MCF 10A (cell line): ENCODE results near the gene MAT1A. TPM values are rescaled to one million over a fixed set of nuclear protein-coding genes. Genes with fewer than 3 reads are reported as not detected.

Source experiments
- BruUV-seq: library from RNA; stranded (reverse); fragments of 400-500 nt; replicated peaks from 2 replicates; lab custom pipeline; 2021; lab: Mats Ljungman, UMichigan
- CTCF ChIA-PET: fragments of 300-600 bp; sonication (Branson Sonifier 250); formaldehyde crosslinking; extraction: SDS; loops from one replicate; lab custom pipeline; 2021; ENCODE audit warnings: antibody characterized with exemption, inconsistent platforms; lab: Yijun Ruan, JAX
- POLR2A ChIA-PET: fragments of 300-600, 350-650 bp; sonication (Branson Sonifier 250); formaldehyde crosslinking; extraction: SDS; loops from one replicate; lab custom pipeline; 2020; ENCODE audit warnings: antibody characterized with exemption, inconsistent platforms; lab: Yijun Ruan, JAX
- DNase-seq: peaks from one replicate; pipeline ENCODE4 v3.0.0-alpha.2; 2018; ENCODE audit not compliant: unreplicated experiment
- H3K27ac Mint-ChIP-seq: one replicate; pipeline ENCODE4 v1.8.0; 2022; ENCODE audit warnings: mild to moderate bottlenecking, low read depth, mixed read lengths; ENCODE audit not compliant: unreplicated experiment
- H3K27me3 Mint-ChIP-seq: one replicate; pipeline ENCODE4 v1.8.0; 2022; ENCODE audit warnings: mixed read lengths; ENCODE audit not compliant: insufficient read depth, unreplicated experiment
- H3K36me3 Mint-ChIP-seq: one replicate; pipeline ENCODE4 v1.8.0; 2022; ENCODE audit warnings: mild to moderate bottlenecking, moderate library complexity, mixed read lengths; ENCODE audit not compliant: insufficient read depth, unreplicated experiment
- H3K4me1 Mint-ChIP-seq: one replicate; pipeline ENCODE4 v1.8.0; 2022; ENCODE audit warnings: mixed read lengths; ENCODE audit not compliant: insufficient read depth, unreplicated experiment
- H3K4me3 Mint-ChIP-seq: one replicate; pipeline ENCODE4 v1.8.0; 2022; ENCODE audit warnings: mild to moderate bottlenecking, moderate library complexity, mixed read lengths; ENCODE audit not compliant: unreplicated experiment
- H3K9me3 Mint-ChIP-seq: one replicate; pipeline ENCODE4 v1.8.0; 2022; ENCODE audit warnings: mixed read lengths; ENCODE audit not compliant: unreplicated experiment
- CTCF ChIP-seq: fragments of 200-600 bp; IDR thresholded peaks from one replicate; pipeline ENCODE4 v1.8.0; 2022; ENCODE audit warnings: antibody characterized with exemption, mild to moderate bottlenecking; ENCODE audit not compliant: unreplicated experiment
- intact Hi-C: fragments of 100-400 bp; cut with micrococcal nuclease; formaldehyde crosslinking; loops from 2 replicates; pipeline ENCODE4 v1.14.1; 2022
- total RNA-seq: library from RNA; stranded (reverse); gene quantifications from 2 replicates; pipeline ENCODE4 v1.2.3, GENCODE V29; 2022

MAT1A gene
- total RNA-seq, 1 experiment from 2014 or later: 0.26 TPM

- intact Hi-C loops: no loop called here
- no peak overlapping the region for H3K27ac Mint-ChIP-seq
- ChIA-PET CTCF (interaction anchor here (0.6 to 3.1 kb wide), 3 partner anchors 16 to 134 kb away, joined by 3 to 12 read pairs (median 3); no protein-coding TSS in a partner anchor), POLR2A (no interaction called here)
- no peaks in the 10 kb centered on the region for H3K27me3 Mint-ChIP-seq
- DNase-seq: no peak
- BruUV-seq: no TSS peak
- no peaks in the 10 kb centered on the region for H3K36me3 Mint-ChIP-seq
- no peaks in the 10 kb centered on the region for H3K9me3 Mint-ChIP-seq
- TF ChIP-seq CTCF: no peak
- H3K4me3 Mint-ChIP-seq: no peak overlapping the region
- peaks cover 7% of the 10 kb centered on the region for H3K4me1 Mint-ChIP-seq
Measured at GRCh38 chr10:80277016-80277415, 12.4 kb downstream of the MAT1A start.

GRCh38 chr10:80276335-80276734, 13.1 kb downstream of the MAT1A start:
- TF ChIP-seq CTCF: no peak
- H3K36me3 Mint-ChIP-seq: no peaks in the 10 kb centered on the region
- H3K27ac Mint-ChIP-seq: no peak overlapping the region
- DNase-seq: no peak
- no peaks in the 10 kb centered on the region for H3K27me3 Mint-ChIP-seq
- no peaks in the 10 kb centered on the region for H3K9me3 Mint-ChIP-seq
- H3K4me1 Mint-ChIP-seq: no peaks in the 10 kb centered on the region
- intact Hi-C loops: no loop called here
- POLR2A ChIA-PET: no interaction called here
- no peak overlapping the region for H3K4me3 Mint-ChIP-seq
- no TSS peak for BruUV-seq
- CTCF ChIA-PET: interaction anchor here (0.6 to 3.1 kb wide), 2 partner anchors 16 to 132 kb away, joined by 3 to 12 read pairs; no protein-coding TSS in a partner anchor

GRCh38 chr10:80275756-80276155, 13.7 kb downstream of the MAT1A start:
- no peaks in the 10 kb centered on the region for H3K4me1 Mint-ChIP-seq
- CTCF ChIA-PET: interaction anchor here (0.6 to 3.1 kb wide), 3 partner anchors 14 to 76 kb away, joined by 3 to 12 read pairs (median 3); no protein-coding TSS in a partner anchor

GRCh38 chr10:80275135-80275498, 14.3 kb downstream of the MAT1A start:
- H3K4me1 Mint-ChIP-seq: no peaks in the 10 kb centered on the region
- POLR2A ChIA-PET: no interaction called here
- intact Hi-C loops: no loop called here
- no peak for DNase-seq
- CTCF ChIA-PET: interaction anchor here (0.6 to 3.5 kb wide), 3 partner anchors 15 to 105 kb away, joined by 3 to 21 read pairs (median 3); no protein-coding TSS in a partner anchor
- TF ChIP-seq CTCF: no peak
- BruUV-seq: no TSS peak
- H3K9me3 Mint-ChIP-seq: no peaks in the 10 kb centered on the region
- no peak overlapping the region for H3K4me3 Mint-ChIP-seq
- no peak overlapping the region for H3K27ac Mint-ChIP-seq
- H3K27me3 Mint-ChIP-seq: no peaks in the 10 kb centered on the region
- H3K36me3 Mint-ChIP-seq: no peaks in the 10 kb centered on the region

More at GRCh38 chr10:80275756-80276155, 13.7 kb downstream of the MAT1A start:
- BruUV-seq: no TSS peak
- H3K9me3 Mint-ChIP-seq: no peaks in the 10 kb centered on the region
- no peak for DNase-seq
- no peak for TF ChIP-seq CTCF
- H3K27ac Mint-ChIP-seq: no peak overlapping the region
- intact Hi-C loops: no loop called here
- H3K36me3 Mint-ChIP-seq: no peaks in the 10 kb centered on the region
- no peaks in the 10 kb centered on the region for H3K27me3 Mint-ChIP-seq
- POLR2A ChIA-PET: no interaction called here
- no peak overlapping the region for H3K4me3 Mint-ChIP-seq
